ENCODE measurements around the gene CDHR3. TPM values are rescaled to one million over a fixed set of nuclear protein-coding genes. Genes with fewer than 3 reads are reported as not detected.

CDHR3 gene
- total RNA-seq, 1 donor = 14.0 TPM

GRCh38 chr7:105985229-105985628 lies 22.2 kb downstream of the CDHR3 start:
- DNase-seq (ENCODE audit: low read depth) = no peak
- TF ChIP-seq CTCF (IDR thresholded peaks at IDR 0.05; ENCODE audit: insufficient read depth, low read length) = no peak

GRCh38 chr7:105985672-105986215 lies 22.7 kb downstream of the CDHR3 start:
- no peak overlapping the region for H3K4me3 ChIP-seq (ENCODE audit: low read depth, low read length)

More at GRCh38 chr7:105985229-105985628, 22.2 kb downstream of the CDHR3 start:
- no peak overlapping the region for H3K4me3 ChIP-seq (ENCODE audit: low read depth, low read length)

GRCh38 chr7:105987046-105987445 lies 24.0 kb downstream of the CDHR3 start:
- TF ChIP-seq CTCF (IDR thresholded peaks at IDR 0.05; ENCODE audit: insufficient read depth, low read length) = no peak
- no peak for DNase-seq (ENCODE audit: low read depth)
- no peak overlapping the region for H3K4me3 ChIP-seq (ENCODE audit: low read depth, low read length)

More at GRCh38 chr7:105985672-105986215, 22.7 kb downstream of the CDHR3 start:
- TF ChIP-seq CTCF (IDR thresholded peaks at IDR 0.05; ENCODE audit: insufficient read depth, low read length) = no peak
- DNase-seq (ENCODE audit: low read depth) = no peak

GRCh38 chr7:105988276-105988675 lies 25.2 kb downstream of the CDHR3 start:
- DNase-seq (ENCODE audit: low read depth) = peak; percentile 12
- no peak overlapping the region for H3K4me3 ChIP-seq (ENCODE audit: low read depth, low read length)
- no peak for TF ChIP-seq CTCF (IDR thresholded peaks at IDR 0.05; ENCODE audit: insufficient read depth, low read length)

- no peak for TF ChIP-seq CTCF (IDR thresholded peaks at IDR 0.05; ENCODE audit: insufficient read depth, low read length)
- DNase-seq (ENCODE audit: low read depth) = no peak
- no peak overlapping the region for H3K4me3 ChIP-seq (ENCODE audit: low read depth, low read length)
These were observed 26.1 kb downstream of the CDHR3 start for GRCh38 chr7:105989191-105989590.

- DNase-seq (ENCODE audit: low read depth) = no peak
- H3K4me3 ChIP-seq (ENCODE audit: low read depth, low read length) = no peak overlapping the region
- no peak for TF ChIP-seq CTCF (IDR thresholded peaks at IDR 0.05; ENCODE audit: insufficient read depth, low read length)
These were observed 26.6 kb downstream of the CDHR3 start for GRCh38 chr7:105989686-105990085.

GRCh38 chr7:105990141-105990540 lies 27.1 kb downstream of the CDHR3 start:
- H3K4me3 ChIP-seq (ENCODE audit: low read depth, low read length) = no peak overlapping the region
- TF ChIP-seq CTCF (IDR thresholded peaks at IDR 0.05; ENCODE audit: insufficient read depth, low read length) = no peak
- no peak for DNase-seq (ENCODE audit: low read depth)
